Cardiac fibroblast (primary cell): ENCODE results near the gene ATAD2B.

ENCODE experiments used
- DNase-seq, 2 donors: peaks; one replicate each; pipeline versions ENCODE4 v3.0.0 to v3.0.0-alpha.2; 2010; ENCODE audit warnings: low read depth in 2 of 2
- H3K4me3 ChIP-seq, 2 donors: replicated peaks in 1 of 2; 1 replicate in 1 of 2; 2 replicates in 1 of 2; pipeline ENCODE4 v1.5.1; 2011; ENCODE audit warnings: low read depth in 2 of 2, low read length in 2 of 2, mild to moderate bottlenecking in 2 of 2, moderate library complexity in 1 of 2
- CTCF ChIP-seq: IDR thresholded peaks from one replicate; pipeline ENCODE4 v1.5.1; 2011; ENCODE audit warnings: low read depth, mild to moderate bottlenecking, low read length, inconsistent platforms

ATAD2B gene

GRCh38 chr2:23912054-23912453, 14.9 kb downstream of the ATAD2B start:
- TF ChIP-seq CTCF: no peak
- DNase-seq: peak in 1 of 2 donors; percentile 36
- no peak overlapping the region for H3K4me3 ChIP-seq

DNA sequence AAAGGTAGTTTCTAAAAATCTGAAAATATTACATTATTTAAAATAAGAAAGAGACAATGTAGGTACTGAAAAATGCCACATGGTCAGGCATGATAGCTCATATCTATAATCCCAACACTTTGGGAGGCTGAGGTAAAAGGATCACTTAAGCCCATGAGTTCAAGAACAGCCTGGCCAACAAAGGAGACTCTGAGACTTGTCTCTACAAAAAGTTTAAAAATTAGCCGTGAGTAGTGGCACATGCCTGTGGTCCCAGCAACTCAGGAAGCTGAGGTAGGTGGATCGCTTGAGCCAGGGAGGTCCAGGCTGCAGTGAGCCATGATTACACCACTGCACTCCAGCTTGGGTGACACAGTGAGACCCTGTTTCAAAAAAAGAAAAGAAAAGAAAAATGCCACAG, 21.8 kb downstream of the ATAD2B start:
- H3K4me3 ChIP-seq: no peak overlapping the region
- no peak for TF ChIP-seq CTCF
- DNase-seq: peak in 1 of 2 donors; percentile 38

GRCh38 chr2:23904692-23905091, 22.2 kb downstream of the ATAD2B start:
- peak; percentile 42 to 44 for DNase-seq
- H3K4me3 ChIP-seq: no peak overlapping the region
- no peak for TF ChIP-seq CTCF

DNA sequence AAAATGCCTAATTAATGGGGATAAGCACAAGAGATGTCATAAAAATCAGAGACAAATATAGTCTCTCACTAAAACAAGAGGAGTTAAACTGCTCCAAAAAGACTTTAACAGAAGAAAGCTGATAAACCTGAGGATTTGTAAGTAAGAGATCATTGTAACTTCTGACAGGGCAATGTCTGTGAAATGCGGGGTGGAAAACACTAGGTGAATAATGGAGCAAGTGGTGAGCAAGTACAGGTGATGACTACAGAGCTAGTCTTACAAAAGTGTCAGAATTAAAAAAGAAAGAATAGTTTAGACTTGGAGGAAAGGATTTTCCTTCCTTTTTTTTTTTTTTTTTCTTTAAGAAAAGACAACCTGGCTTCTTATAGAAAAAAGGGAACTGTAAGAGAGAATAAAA, 22.7 kb downstream of the ATAD2B start:
- TF ChIP-seq CTCF: no peak
- no peak for DNase-seq
- H3K4me3 ChIP-seq: no peak overlapping the region

DNA sequence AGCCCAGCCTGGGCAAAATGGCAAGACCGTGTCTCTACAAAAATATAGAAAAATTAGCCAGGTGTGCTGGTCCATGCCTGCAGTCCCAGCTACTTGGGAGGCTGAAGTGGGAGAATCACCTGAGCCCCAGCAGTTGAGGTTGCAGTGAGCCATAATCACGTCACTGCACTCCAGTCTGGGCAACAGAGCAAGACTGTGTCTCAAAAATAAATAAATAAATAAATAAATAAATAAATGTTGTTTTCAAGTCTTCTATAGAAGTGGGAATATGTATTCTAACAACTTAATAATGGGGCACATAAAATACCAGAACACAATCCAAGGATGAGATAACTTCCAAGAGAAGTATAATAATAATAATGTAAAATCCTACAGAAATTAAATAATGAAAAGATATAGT, 23.9 kb downstream of the ATAD2B start:
- no peak for DNase-seq
- no peak overlapping the region for H3K4me3 ChIP-seq
- no peak for TF ChIP-seq CTCF

DNA sequence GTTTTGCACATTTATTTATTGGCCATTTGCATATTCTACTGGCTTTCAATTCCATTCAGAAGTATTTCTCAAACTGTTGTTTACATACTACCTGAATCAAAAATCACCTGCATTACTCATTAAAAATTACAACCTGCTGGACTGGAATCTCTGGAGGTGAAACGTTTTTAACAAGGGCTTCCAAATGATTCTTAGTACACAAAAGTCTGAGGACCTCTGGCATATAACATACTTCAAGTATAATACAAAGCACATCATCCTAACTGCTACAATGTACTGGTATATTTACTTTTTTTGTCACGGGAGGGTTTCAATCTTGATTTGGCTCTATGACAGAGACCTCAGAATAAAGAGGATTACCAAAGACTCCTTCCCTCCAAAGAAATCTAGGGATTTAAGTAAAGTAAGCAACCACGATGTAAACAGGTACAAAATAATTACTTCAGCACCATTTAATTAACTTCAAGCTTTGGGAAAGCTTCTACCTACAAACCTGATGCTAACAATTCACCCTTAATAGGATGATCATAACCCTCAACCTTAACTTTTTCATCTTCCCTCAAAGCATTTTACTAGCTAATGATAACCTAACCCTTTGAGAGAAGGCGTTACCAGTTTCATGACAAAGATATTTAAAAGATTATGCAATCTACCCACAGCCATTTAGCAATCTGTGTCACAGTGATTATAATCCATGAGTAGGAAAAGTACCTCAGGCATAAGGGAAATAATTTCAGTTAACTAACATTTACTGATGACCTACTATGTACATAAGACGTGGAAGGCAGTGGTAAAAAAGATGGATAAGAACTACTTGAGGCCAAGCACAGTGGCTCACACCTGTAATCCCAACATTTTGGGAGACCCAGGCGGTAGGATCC, 24.7 kb downstream of the ATAD2B start:
- no peak overlapping the region for H3K4me3 ChIP-seq
- TF ChIP-seq CTCF: no peak
- peak in 1 of 2 donors; percentile 67 for DNase-seq
